Endothelial cell of umbilical vein (primary cell): ENCODE results near the gene EREG. TPM values are rescaled to one million over a fixed set of nuclear protein-coding genes. Genes with fewer than 3 reads are reported as not detected.

Source experiments
- BruUV-seq: library from RNA; stranded (reverse); fragments of 400-500 nt; replicated peaks from 2 replicates; lab custom pipeline; 2021; lab: Mats Ljungman, UMichigan
- CTCF ChIA-PET: fragments of 300-600, 350-600 bp; sonication (Branson Sonifier 250); formaldehyde crosslinking; loops from one replicate; lab custom pipeline; 2021; ENCODE audit warnings: antibody characterized with exemption, inconsistent platforms; lab: Charles Lee
- POLR2A ChIA-PET: fragments of 300-600, 350-600 bp; sonication (Branson Sonifier 250); formaldehyde crosslinking; loops from one replicate; lab custom pipeline; 2021; ENCODE audit warnings: antibody characterized with exemption, inconsistent platforms; lab: Charles Lee
- DNase-seq: peaks from one replicate; pipeline ENCODE4 v3.0.0-alpha.2; 2011; ENCODE audit warnings: low read depth, low spot score
- FAIRE-seq: peaks from 2 replicates; lab custom pipeline; 2011; peaks lifted over from hg19 to GRCh38; lab: Jason Lieb, UNC
- H2AFZ ChIP-seq: 2 replicates; pipeline ENCODE4 v1.6.0; 2012; ENCODE audit warnings: low read depth, low read length, control low read depth, inconsistent platforms
- H3K27ac ChIP-seq: 2 replicates; pipeline ENCODE4 v1.5.1; 2011; ENCODE audit warnings: low read depth, mild to moderate bottlenecking, control low read depth, low read length, moderate library complexity; ENCODE audit not compliant: insufficient read depth
- H3K27me3 ChIP-seq, 2 experiments: 2 replicates each; pipeline versions ENCODE4 v1.6.0 to v1.6.1; 2011; ENCODE audit warnings: low read length in 2 of 2, mixed read lengths in 1 of 2; ENCODE audit not compliant: control insufficient read depth in 2 of 2, insufficient read depth in 2 of 2
- H3K36me3 ChIP-seq, 2 experiments: 2 replicates in 1 of 2; 3 replicates in 1 of 2; pipeline ENCODE4 v1.5.1; 2011; ENCODE audit warnings: low read length in 2 of 2, mild to moderate bottlenecking in 1 of 2, moderate library complexity in 1 of 2; ENCODE audit not compliant: control insufficient read depth in 2 of 2, insufficient read depth in 2 of 2; ENCODE audit errors: extremely low read depth in 1 of 2
- H3K4me1 ChIP-seq: 3 replicates; pipeline ENCODE4 v1.5.1; 2011; ENCODE audit warnings: mild to moderate bottlenecking, low read length; ENCODE audit not compliant: control insufficient read depth, insufficient read depth; ENCODE audit errors: extremely low read depth
- H3K4me2 ChIP-seq: 2 replicates; pipeline ENCODE4 v1.6.1; 2011; ENCODE audit warnings: low read length, control low read depth, mixed read lengths; ENCODE audit not compliant: insufficient read depth
- H3K4me3 ChIP-seq, 3 experiments: fragments of 200-600 bp in 1 of 3; sonication (generic), shearing (Covaris generic) in 1 of 3; replicated peaks in 1 of 3; 2 replicates each; pipeline ENCODE4 v1.5.1; 2011 to 2016; ENCODE audit warnings: control low read depth in 3 of 3, low read length in 3 of 3, mild to moderate bottlenecking in 2 of 3, inconsistent platforms in 1 of 3, low read depth in 1 of 3, moderate library complexity in 1 of 3; ENCODE audit not compliant: insufficient read depth in 1 of 3
- H3K79me2 ChIP-seq: 2 replicates; pipeline ENCODE4 v1.6.0; 2012; ENCODE audit warnings: low read length, inconsistent platforms; ENCODE audit not compliant: control insufficient read depth, insufficient read depth
- H3K9ac ChIP-seq: replicated peaks from 2 replicates; pipeline ENCODE3; 2011; ENCODE audit warnings: low read length, control low read depth; ENCODE audit not compliant: insufficient read depth; ENCODE audit errors: extremely low read depth
- H3K9me1 ChIP-seq: replicated peaks from 3 replicates; pipeline ENCODE4 v1.6.0; 2011; ENCODE audit warnings: mild to moderate bottlenecking, low read length; ENCODE audit not compliant: control insufficient read depth, insufficient read depth; ENCODE audit errors: extremely low read depth
- H3K9me3 ChIP-seq: replicated peaks from 2 replicates; pipeline ENCODE4 v1.5.1; 2012; ENCODE audit warnings: low read length, inconsistent platforms; ENCODE audit not compliant: control insufficient read depth, insufficient read depth
- H4K20me1 ChIP-seq: replicated peaks from 2 replicates; pipeline ENCODE3; 2011; ENCODE audit warnings: mild to moderate bottlenecking, low read length; ENCODE audit not compliant: control insufficient read depth, insufficient read depth; ENCODE audit errors: extremely low read depth
- EZH2 ChIP-seq: IDR thresholded peaks from 2 replicates; pipeline ENCODE4 v1.6.1; 2012; ENCODE audit warnings: borderline replicate concordance, low read depth, mild to moderate bottlenecking, moderate library complexity, low read length, inconsistent platforms; ENCODE audit not compliant: severe bottlenecking
- GATA2 ChIP-seq: IDR thresholded peaks from 2 replicates; pipeline ENCODE4 v1.7.0; 2011; ENCODE audit warnings: low read depth, mild to moderate bottlenecking, moderate library complexity, mixed read lengths, low read length; ENCODE audit not compliant: insufficient read length, insufficient read depth
- JUN ChIP-seq: IDR thresholded peaks from 2 replicates; pipeline ENCODE4 v1.6.1; 2011; ENCODE audit warnings: borderline replicate concordance, low read depth; ENCODE audit not compliant: insufficient read length, insufficient read depth
- POLR2A ChIP-seq: IDR thresholded peaks from 2 replicates; pipeline ENCODE4 v1.6.1; 2012; ENCODE audit warnings: low read depth, mild to moderate bottlenecking, control low read depth, low read length
- POLR2AphosphoS5 ChIP-seq: IDR thresholded peaks from 2 replicates; pipeline ENCODE4 v1.6.1; 2012; ENCODE audit warnings: low read depth, mild to moderate bottlenecking, control low read depth, low read length, moderate library complexity; ENCODE audit not compliant: insufficient read depth
- dilution Hi-C: fragments of 300-500 bp; cut with MboI; formaldehyde crosslinking; loops from one replicate; pipeline ENCODE4 v1.15.0; 2019; ENCODE audit warnings: low sequenced_read_pairs; ENCODE audit not compliant: extremely low pct_ligation_motif_present
- intact Hi-C: fragments of 100-400 bp; cut with micrococcal nuclease; formaldehyde crosslinking; loops from one replicate; pipeline ENCODE4 v1.10.0; 2022
- polyA plus RNA-seq, 4 experiments: library from polyadenylated mRNA; depleted of rRNA in 3 of 4; stranded (reverse) in 3 of 4; unstranded in 1 of 4; fragments of >200 nt; gene quantifications; 2 replicates each; pipeline versions ENCODE4 v1.2.1 to v1.2.3, GENCODE V29; 2011 to 2012; ENCODE audit warnings: missing spikeins in 1 of 4
- total RNA-seq: library from RNA; stranded (reverse); gene quantifications from 2 replicates; pipeline ENCODE4 v1.2.3, GENCODE V29; 2021
- TF ChIP-seq, protein P1 (sequence below), 2 donors: IDR thresholded peaks; 1 replicate in 1 of 2; 2 replicates in 1 of 2; pipeline ENCODE4 v1.5.1; 2011; ENCODE audit warnings: low read length in 2 of 2, mild to moderate bottlenecking in 2 of 2, moderate library complexity in 2 of 2, control low read depth in 1 of 2, inconsistent platforms in 1 of 2, low read depth in 1 of 2; ENCODE audit not compliant: insufficient read depth in 1 of 2; ENCODE audit errors: extremely low read depth in 1 of 2
- TF ChIP-seq, protein P2 (sequence below): IDR thresholded peaks from 2 replicates; pipeline ENCODE4 v1.6.1; 2011; ENCODE audit not compliant: insufficient read depth, insufficient read length

Gene EREG
- total and polyA plus RNA-seq, 2 donors (not counting 3 experiments of a cell fraction or from before 2014, with no cell fraction given), result not detected

- no peak for TF ChIP-seq POLR2AphosphoS5
- TF ChIP-seq JUN, result no peak
- TF ChIP-seq, protein P1, sequence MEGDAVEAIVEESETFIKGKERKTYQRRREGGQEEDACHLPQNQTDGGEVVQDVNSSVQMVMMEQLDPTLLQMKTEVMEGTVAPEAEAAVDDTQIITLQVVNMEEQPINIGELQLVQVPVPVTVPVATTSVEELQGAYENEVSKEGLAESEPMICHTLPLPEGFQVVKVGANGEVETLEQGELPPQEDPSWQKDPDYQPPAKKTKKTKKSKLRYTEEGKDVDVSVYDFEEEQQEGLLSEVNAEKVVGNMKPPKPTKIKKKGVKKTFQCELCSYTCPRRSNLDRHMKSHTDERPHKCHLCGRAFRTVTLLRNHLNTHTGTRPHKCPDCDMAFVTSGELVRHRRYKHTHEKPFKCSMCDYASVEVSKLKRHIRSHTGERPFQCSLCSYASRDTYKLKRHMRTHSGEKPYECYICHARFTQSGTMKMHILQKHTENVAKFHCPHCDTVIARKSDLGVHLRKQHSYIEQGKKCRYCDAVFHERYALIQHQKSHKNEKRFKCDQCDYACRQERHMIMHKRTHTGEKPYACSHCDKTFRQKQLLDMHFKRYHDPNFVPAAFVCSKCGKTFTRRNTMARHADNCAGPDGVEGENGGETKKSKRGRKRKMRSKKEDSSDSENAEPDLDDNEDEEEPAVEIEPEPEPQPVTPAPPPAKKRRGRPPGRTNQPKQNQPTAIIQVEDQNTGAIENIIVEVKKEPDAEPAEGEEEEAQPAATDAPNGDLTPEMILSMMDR (IDR thresholded peaks at IDR 0.05; ENCODE audit: extremely low read depth in 1 of 2, insufficient read depth in 1 of 2, low read depth in 1 of 2, low read length in 2 of 2), result no peak
- TF ChIP-seq, protein P2, sequence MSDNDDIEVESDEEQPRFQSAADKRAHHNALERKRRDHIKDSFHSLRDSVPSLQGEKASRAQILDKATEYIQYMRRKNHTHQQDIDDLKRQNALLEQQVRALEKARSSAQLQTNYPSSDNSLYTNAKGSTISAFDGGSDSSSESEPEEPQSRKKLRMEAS, result no peak
- no peak for TF ChIP-seq POLR2A
- TF ChIP-seq EZH2, result no peak
- TF ChIP-seq GATA2, result no peak
- ChIA-PET POLR2A (no interaction called here), CTCF (interaction anchor here (1.1 to 11.3 kb wide), 7 partner anchors 13 to 557 kb away, joined by 3 to 378 read pairs (median 37); no protein-coding TSS in a partner anchor)
- H3K79me2 ChIP-seq, result no peaks in the 10 kb centered on the region
- no peak overlapping the region for H3K4me2 ChIP-seq
- dilution Hi-C loops, result no loop called here
- H3K27ac ChIP-seq, result no peak overlapping the region
- H3K27me3 ChIP-seq, result no peaks in the 10 kb centered on the region
- intact Hi-C loops, result no loop called here
- H3K4me3 ChIP-seq, result no peak overlapping the region
- no peaks in the 10 kb centered on the region for H3K9me1 ChIP-seq
- DNase-seq, result no peak
- no TSS peak for BruUV-seq
- no peak overlapping the region for H3K9ac ChIP-seq
- H3K4me1 ChIP-seq, result no peaks in the 10 kb centered on the region
- no peak overlapping the region for H2AFZ ChIP-seq
- no peak for FAIRE-seq
- no peaks in the 10 kb centered on the region for H3K36me3 ChIP-seq
- no peaks in the 10 kb centered on the region for H4K20me1 ChIP-seq
- no peaks in the 10 kb centered on the region for H3K9me3 ChIP-seq
These were observed 47.2 kb upstream of the EREG start for GRCh38 chr4:74317616-74318246.
